ENCODE measurements around the gene ARHGEF6.
"Not testable (repeated sequence)": the region's sequence is repeated elsewhere in the genome, so short reads cannot be mapped to it uniquely, and the experiment has no call there.

The ARHGEF6 gene

GRCh38 chrX:136779346-136779781 lies 1.4 kb downstream of the ARHGEF6 start:
- Mint-ChIP-seq H3K4me1 (no peaks in the 10 kb centered on the region), H3K27ac (no peak overlapping the region), H3K9me3 (peaks cover 33% of the 10 kb centered on the region), H3K4me3 (no peak overlapping the region), H3K27me3 (ENCODE audit: low read depth, poor library complexity) (peaks cover 13% of the 10 kb centered on the region), H3K36me3 (ENCODE audit: low read depth) (no peaks in the 10 kb centered on the region)
- DNase-seq: no peak
- no peak for TF ChIP-seq CTCF (IDR thresholded peaks at IDR 0.05)

- H3K9me3 Mint-ChIP-seq: peaks cover 28% of the 10 kb centered on the region
- no peak overlapping the region for H3K4me3 Mint-ChIP-seq
- no peak overlapping the region for H3K27ac Mint-ChIP-seq
- no peak for DNase-seq
- TF ChIP-seq CTCF (IDR thresholded peaks at IDR 0.05): no peak
- H3K27me3 Mint-ChIP-seq (ENCODE audit: low read depth, poor library complexity): peaks cover 8% of the 10 kb centered on the region
- H3K4me1 Mint-ChIP-seq: no peaks in the 10 kb centered on the region
- H3K36me3 Mint-ChIP-seq (ENCODE audit: low read depth): no peaks in the 10 kb centered on the region
Observed at GRCh38 chrX:136778916-136779315, 1.8 kb downstream of the ARHGEF6 start.

- Mint-ChIP-seq H3K27me3 (ENCODE audit: low read depth, poor library complexity) (no peaks in the 10 kb centered on the region), H3K27ac (no peak overlapping the region), H3K4me3 (no peak overlapping the region), H3K4me1 (no peaks in the 10 kb centered on the region), H3K9me3 (peaks cover 35% of the 10 kb centered on the region), H3K36me3 (ENCODE audit: low read depth) (no peaks in the 10 kb centered on the region)
- DNase-seq: no peak
- no peak for TF ChIP-seq CTCF (IDR thresholded peaks at IDR 0.05)
Observed at GRCh38 chrX:136778020-136778419, 2.7 kb downstream of the ARHGEF6 start.

GRCh38 chrX:136773648-136774047 lies 7.1 kb downstream of the ARHGEF6 start:
- Mint-ChIP-seq H3K27me3 (ENCODE audit: low read depth, poor library complexity) (peaks cover 6% of the 10 kb centered on the region), H3K4me1 (no peaks in the 10 kb centered on the region), H3K4me3 (no peak overlapping the region), H3K27ac (no peak overlapping the region), H3K36me3 (ENCODE audit: low read depth) (no peaks in the 10 kb centered on the region), H3K9me3 (peaks cover 46% of the 10 kb centered on the region)
- no peak for DNase-seq
- TF ChIP-seq CTCF (IDR thresholded peaks at IDR 0.05): no peak

GRCh38 chrX:136771869-136772268 lies 8.9 kb downstream of the ARHGEF6 start:
- not testable (repeated sequence) for DNase-seq; H3K4me1 Mint-ChIP-seq; H3K4me3 Mint-ChIP-seq; H3K36me3 Mint-ChIP-seq (ENCODE audit: low read depth); H3K27ac Mint-ChIP-seq
- H3K9me3 Mint-ChIP-seq: peaks cover 45% of the 10 kb centered on the region
- H3K27me3 Mint-ChIP-seq (ENCODE audit: low read depth, poor library complexity): peaks cover 12% of the 10 kb centered on the region

GRCh38 chrX:136768469-136769084 lies 12.2 kb downstream of the ARHGEF6 start:
- peak overlapping the region; percentile 75 for H3K4me3 Mint-ChIP-seq
- peaks cover 57% of the 10 kb centered on the region for H3K9me3 Mint-ChIP-seq
- no peaks in the 10 kb centered on the region for H3K4me1 Mint-ChIP-seq
- DNase-seq: no peak
- no peak for TF ChIP-seq CTCF (IDR thresholded peaks at IDR 0.05)
- H3K36me3 Mint-ChIP-seq (ENCODE audit: low read depth): no peaks in the 10 kb centered on the region
- no peak overlapping the region for H3K27ac Mint-ChIP-seq
- H3K27me3 Mint-ChIP-seq (ENCODE audit: low read depth, poor library complexity): peaks cover 31% of the 10 kb centered on the region

Measured in nephron progenitor cell (in vitro differentiated cells).